Stimulated activated CD8-positive, alpha-beta memory T cell treated with anti-CD3 and anti-CD28 coated beads, Interleukin-7, amount 100 ng/mL, for 1 hour (primary cell): Measurements from ENCODE around the gene DPP7.

Source experiments
- DNase-seq, 2 donors: peaks; one replicate each; pipeline ENCODE4 v3.0.0-alpha.2; 2020; ENCODE audit warnings: low read depth in 2 of 2

The DPP7 gene

GRCh38 chr9:137088121-137088520 lies 26.4 kb downstream of the DPP7 start:
- DNase-seq, result no peak

- DNase-seq, result no peak
Measured at GRCh38 chr9:137087409-137087925, 27.1 kb downstream of the DPP7 start.

- peak; percentile 98 for DNase-seq
Measured at GRCh38 chr9:137086531-137087408, 27.8 kb downstream of the DPP7 start, which contains the start of gene MAN1B1. Gene MAN1B1, plus strand, starts transcription at chr9:137086985. Its CDS starts 15 bp downstream, at chr9:137087000.

GRCh38 chr9:137085920-137086530 lies 28.5 kb downstream of the DPP7 start:
- no peak for DNase-seq

GRCh38 chr9:137084526-137084925 lies 30.0 kb downstream of the DPP7 start:
- DNase-seq, result no peak

GRCh38 chr9:137083394-137084004 lies 31.0 kb downstream of the DPP7 start:
- no peak for DNase-seq

GRCh38 chr9:137082925-137083290 lies 31.6 kb downstream of the DPP7 start:
- no peak for DNase-seq

GRCh38 chr9:137082222-137082924 lies 32.2 kb downstream of the DPP7 start:
- DNase-seq, result no peak

- DNase-seq, result no peak
Measured at GRCh38 chr9:137080260-137081122, 34.0 kb downstream of the DPP7 start.

- no peak for DNase-seq
Measured at GRCh38 chr9:137079401-137079787, 35.1 kb downstream of the DPP7 start.

- no peak for DNase-seq
Measured at GRCh38 chr9:137078701-137079400, 35.7 kb downstream of the DPP7 start.

GRCh38 chr9:137077758-137078693 lies 36.5 kb downstream of the DPP7 start:
- no peak for DNase-seq

- DNase-seq, result no peak
Measured at GRCh38 chr9:137077010-137077747, 37.4 kb downstream of the DPP7 start, which contains the start of gene UAP1L1. Gene UAP1L1, plus strand, starts transcription at chr9:137077517. Its CDS starts 16 bp downstream, at chr9:137077533.

GRCh38 chr9:137076636-137077009 lies 37.9 kb downstream of the DPP7 start:
- no peak for DNase-seq

GRCh38 chr9:137075275-137075775 lies 39.2 kb downstream of the DPP7 start:
- DNase-seq, result no peak

- no peak for DNase-seq
Measured at GRCh38 chr9:137074657-137075274, 39.8 kb downstream of the DPP7 start.

GRCh38 chr9:137073992-137074399 lies 40.5 kb downstream of the DPP7 start:
- DNase-seq, result no peak

- DNase-seq, result no peak
Measured at GRCh38 chr9:137071282-137071681, 43.3 kb downstream of the DPP7 start.
